NCI-H774 (cell line): ENCODE data around the gene CD7.
A peak's percentile ranks its signal among the peaks of the same experiment; 100 is the strongest.
"Not testable (repeated sequence)": the region's sequence is repeated elsewhere in the genome, so short reads cannot be mapped to it uniquely, and the experiment has no call there.

Source experiments
- DNase-seq: peaks from one replicate; lab custom pipeline; 2025; lab: John Stamatoyannopoulos, UW

The CD7 gene

DNA sequence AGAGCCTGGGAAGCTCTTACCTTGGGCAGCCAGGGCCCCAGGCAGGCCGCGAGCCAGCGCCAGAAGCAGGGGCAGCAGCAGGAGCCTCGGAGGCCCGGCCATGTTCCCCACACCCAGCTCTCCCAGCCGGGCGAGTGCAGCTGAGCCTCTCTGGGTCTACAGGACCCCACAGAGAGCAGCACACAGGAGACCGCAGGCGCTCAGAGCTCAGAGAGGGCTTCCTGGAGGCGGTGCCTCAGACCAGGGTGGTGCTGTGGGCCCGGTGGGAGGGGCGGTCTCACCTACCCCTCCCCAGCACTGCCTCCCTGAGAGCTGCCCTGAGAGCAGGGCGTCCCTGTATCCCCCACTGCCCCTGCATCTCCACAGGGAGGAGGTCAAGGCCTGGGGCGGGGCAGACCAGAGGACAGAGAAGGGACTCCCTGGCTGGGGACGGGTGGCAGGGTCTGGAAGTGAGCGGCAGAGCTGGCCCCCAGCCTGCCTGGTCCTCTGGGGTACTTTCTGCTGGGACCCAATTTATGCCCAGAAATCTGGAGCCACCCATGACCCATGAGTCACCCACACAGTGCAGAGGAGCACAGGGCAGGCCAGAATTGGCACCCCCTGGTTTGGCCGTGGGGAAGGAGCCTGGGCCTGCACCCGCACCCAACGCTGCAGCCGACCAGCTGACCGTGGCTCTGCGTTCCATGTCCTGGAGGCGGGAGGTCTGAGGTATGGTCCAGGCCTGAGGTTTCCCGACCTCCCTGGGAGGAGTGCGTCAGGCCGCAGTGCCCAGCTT, at the start of gene CD7:
Gene CD7, minus strand, starts transcription at position 215 of the 775 bp plus-strand sequence. Its CDS starts 113 bp downstream, at position 102.
- no peak for DNase-seq

DNA sequence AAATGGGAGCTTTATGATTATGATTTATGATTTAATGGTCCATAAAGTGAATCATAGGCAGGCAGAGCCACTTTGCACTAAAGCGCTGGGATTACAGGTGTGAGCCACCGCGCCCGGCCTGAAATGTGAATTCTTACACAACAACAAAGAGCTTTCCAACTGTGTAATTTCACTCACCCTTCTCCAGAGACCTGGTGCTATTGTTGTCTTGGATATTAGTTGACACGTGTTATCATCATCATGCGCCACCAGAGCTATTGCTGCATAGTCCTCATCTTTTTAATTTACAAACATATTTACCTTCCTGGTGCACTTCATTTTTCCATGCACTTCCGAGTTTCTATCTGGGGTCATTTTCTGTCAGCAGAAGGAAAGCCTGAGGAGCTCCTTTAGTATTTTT, 49.3 kb upstream of the CD7 start:
- DNase-seq: peak; percentile 35

DNA sequence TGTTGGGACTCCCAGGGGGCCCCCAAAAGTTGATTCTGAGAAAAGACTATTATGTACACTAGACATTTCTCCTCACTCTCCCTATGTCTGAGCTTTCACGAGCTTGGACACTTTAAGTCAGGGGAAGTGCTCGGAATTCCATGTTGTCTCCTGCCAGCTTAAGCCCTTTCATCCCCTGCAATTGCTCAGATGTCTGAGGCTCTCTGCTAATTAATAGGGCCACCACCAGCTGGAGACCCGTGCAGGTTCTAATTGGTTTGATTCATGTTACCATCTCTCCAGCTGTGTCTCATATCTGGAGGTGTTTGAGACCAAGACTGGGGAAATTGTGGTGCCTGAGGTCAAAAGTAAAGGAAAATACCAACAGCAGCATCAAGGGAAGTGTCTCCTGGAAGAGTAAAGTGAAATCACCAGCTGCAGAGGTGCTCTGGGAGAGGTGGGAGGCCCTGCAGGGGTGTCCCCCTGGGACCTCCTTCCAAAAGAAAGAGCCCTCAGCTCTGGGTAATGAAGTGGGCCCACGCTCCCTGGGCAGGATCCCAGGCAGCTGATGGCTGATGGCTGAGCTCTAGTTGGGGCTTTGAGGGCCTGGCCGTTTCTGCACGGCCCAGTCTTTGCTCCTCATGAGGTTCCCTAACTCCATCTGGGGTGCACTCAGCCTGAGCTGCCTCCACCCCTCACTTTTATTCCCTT, 48.3 kb upstream of the CD7 start:
- no peak for DNase-seq

DNA sequence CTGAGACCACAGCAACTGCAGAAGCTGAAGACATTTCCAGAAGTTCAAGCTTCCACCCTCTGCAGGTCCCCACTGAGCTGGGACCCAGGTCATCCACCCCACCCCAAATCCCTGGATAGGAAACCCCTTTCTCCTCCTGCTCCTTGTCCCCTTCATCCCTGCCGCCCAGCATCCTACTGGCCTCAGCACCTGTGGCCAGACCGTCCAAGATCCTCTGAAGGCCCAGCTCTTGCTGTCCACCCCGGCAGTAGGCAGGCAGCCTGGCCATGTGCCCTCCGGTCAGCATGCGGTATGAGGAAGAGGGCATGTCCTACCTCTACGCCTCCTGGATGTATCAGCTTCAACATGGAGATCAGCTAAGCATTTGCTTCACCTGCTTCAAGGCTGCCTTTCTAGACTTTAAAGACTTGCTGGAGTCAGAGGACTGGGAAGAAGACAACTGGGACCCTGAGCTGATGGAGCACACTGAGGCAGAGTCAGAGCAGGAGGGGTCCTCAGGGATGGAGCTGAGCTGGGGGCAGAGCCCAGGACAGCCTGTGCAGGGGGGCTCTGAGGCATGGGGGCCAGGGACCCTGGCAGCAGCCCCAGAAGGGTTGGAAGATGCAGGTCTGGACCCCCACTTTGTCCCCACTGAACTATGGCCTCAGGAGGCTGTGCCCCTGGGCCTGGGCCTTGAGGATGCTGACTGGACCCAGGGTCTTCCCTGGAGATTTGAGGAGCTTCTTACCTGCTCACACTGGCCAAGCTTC, 44.7 kb upstream of the CD7 start:
- DNase-seq: no peak

DNA sequence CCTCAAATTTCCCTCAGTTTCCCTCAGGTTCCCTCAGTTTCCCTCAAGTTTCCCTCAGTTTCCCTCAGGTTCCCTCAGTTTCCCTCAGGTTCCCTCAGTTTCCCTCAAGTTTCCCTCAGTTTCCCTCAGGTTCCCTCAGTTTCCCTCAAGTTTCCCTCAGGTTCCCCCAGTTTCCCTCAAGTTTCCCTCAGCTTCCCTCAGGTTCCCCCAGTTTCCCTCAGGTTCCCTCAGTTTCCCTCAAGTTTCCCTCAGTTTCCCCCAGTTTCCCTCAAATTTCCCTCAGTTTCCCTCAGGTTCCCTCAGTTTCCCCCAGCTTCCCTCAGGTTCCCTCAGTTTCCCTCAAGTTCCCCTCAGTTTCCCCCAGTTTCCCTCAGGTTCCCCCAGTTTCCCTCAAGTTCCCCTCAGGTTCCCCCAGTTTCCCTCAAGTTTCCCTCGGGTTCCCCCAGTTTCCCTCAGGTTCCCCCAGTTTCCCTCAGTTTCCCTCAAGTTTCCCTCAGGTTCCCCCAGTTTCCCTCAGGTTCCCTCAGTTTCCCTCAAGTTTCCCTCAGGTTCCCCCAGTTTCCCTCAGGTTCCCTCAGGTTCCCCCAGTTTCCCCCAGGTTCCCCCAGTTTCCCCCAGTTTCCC, 42.2 kb upstream of the CD7 start:
- not testable (repeated sequence) for DNase-seq

DNA sequence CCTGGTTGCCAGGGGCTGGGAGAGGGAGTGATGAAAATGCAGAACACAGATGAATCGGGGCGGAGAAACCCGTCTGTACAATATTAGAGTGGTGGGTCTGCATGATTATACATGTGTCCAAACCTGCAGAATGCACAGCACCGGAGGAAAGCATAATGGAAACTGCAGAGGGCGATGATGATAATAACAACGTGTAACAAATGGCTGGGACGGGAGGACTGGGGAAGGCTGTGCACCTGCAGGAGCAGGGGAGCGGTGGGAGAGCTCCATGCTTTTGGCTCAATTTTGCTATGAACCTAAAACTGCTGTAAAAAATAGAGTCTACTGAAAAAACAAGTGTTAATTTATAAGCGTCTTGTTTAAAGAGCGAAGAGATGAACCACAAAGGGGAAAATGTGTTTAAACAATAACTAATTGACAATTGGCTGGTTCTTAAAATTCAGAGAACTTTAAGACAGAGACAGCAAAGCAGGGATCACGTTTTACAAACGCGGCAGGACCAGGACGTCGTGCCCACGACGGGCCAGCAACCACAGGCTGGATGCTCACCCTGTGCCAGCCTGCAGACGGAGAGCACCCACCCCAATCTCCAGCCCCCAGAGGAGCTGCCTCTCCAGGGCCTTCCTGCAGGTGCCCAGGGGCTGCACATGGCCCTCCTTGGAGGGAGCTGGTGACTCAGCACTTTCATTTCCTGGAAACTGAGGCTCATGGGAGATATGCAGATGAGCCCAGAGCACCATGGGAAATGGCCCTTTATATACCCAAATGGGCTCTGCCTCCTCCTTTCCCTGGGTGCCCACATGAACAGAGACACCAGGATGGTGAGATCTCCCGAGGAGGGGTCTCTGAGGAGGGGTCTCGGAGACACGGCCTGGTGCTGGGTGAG, 41.3 kb upstream of the CD7 start, which contains the start of gene TEX19:
Gene TEX19, plus strand, starts transcription at position 783 of the 886 bp plus-strand sequence. CDS start 2,904 bp downstream, outside the sequence.
- peak; percentile 25 for DNase-seq

DNA sequence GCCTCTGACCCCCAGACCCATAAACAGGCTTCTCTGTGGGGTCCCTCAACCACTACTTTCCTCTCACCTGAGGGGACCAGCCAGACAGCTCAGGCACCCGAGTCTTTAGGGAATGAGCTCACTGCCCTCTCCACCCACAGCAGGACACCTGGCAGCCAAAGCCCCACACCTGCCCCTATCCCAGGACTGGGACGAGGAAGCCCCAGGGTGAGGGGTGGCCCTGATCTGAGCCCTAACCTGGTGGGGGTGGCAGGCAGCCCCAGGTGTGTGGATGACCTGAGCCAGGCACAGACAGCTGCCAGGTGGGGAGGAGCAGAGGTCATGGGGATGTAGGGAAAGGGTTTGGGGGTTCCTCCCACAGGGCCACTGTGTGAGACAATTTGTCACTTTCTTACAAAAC, 40.0 kb upstream of the CD7 start:
- no peak for DNase-seq

DNA sequence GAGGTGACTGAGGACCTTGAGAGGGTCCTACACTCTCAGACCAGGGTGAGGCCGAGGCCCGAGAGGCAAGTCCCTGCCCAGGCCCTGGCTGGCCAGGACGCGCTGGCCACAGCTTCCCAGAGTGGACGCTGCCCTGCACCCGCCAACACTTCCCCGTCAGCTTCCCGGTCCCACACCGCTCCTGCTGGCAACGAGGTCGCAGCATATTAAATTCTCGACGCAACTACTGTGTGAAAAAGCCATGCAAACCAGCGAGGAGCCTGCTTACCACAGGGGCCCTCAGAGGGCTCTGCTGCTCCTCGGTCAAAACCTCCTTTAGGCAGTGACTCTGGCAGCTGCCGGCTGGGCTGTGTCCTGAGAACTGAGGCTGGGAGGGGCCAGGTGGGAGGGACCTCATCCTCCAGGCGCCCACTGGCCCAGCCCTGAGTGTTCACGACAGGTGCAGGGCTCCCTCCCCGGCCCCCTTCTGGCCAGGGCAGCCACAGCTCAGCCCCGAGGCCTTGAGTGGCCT, 39.5 kb upstream of the CD7 start:
- DNase-seq: peak; percentile 68

DNA sequence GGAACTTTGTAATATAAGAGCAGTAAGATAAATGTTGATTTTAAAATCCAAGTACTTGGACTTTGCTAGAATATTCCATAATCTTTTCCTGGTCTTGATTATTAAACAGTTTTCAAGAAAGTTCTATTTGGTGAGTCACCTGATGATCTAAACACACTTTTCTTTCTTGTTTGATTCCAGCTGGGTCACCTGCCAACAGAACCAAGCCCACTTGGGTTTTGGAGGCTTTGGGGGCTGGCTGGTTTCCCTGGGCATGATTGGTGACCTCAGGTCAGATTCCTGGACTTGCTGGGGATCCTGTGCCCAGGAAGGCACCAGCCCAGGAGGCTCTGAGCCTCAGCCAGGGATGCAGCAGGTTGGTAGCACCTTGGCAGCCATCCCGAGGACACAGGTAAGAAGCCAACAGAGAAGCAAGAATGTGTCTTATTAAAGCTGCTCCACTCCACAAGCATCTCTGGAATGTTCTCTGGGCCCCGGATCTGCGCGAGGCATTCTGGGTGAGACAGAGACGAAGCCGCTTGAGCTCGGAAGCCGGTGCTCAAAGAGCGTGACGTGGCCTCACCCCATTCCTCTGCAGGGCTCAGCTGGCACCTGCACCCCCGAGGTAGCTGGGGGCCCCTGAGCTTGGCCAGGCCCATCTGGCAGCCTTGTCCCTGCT, 38.5 kb upstream of the CD7 start:
- no peak for DNase-seq

DNA sequence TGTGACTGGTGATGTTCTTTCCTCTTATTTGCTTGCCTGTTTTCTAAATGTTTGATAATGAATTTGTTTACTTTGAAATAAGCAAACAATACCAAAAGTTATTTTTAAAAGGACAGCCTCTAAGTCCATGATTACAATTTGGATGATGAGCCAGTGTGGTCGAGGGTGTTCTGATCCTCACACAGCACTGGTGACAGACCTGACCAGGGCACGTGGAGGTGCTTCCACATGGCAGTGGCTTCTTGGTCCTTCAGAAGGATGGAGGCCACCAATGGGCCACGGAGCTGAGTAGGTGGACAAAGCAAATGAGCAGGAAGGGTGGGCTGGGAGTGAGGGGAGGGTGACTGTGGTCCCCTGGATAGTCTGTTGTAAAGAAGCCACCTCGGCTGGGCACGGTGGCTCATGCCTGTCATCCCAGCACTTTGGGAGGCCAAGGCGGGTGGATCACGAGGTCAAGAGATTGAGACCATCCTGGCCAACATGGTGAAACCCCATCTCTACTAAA, 37.4 kb upstream of the CD7 start:
- no peak for DNase-seq

DNA sequence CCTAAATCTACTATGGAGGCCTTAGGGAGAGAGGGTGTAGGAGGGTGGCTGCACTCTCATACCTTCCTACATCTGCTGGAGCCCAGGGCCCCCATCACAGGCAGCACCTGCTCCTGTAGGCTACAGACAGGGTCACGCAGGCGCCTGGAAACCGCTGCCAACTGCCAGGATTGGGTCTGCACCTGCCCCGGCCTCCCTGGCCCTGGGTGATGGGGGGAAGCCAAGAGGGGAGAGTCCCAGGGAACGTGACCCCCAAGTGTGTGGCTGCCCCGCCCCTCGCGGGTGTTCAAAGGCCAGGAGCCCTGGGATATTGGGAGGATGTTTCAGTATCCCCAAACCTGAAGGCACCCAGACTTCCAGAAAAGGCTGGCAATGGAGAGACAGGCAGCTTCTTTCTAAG, 36.1 kb upstream of the CD7 start:
- DNase-seq: peak; percentile 43

DNA sequence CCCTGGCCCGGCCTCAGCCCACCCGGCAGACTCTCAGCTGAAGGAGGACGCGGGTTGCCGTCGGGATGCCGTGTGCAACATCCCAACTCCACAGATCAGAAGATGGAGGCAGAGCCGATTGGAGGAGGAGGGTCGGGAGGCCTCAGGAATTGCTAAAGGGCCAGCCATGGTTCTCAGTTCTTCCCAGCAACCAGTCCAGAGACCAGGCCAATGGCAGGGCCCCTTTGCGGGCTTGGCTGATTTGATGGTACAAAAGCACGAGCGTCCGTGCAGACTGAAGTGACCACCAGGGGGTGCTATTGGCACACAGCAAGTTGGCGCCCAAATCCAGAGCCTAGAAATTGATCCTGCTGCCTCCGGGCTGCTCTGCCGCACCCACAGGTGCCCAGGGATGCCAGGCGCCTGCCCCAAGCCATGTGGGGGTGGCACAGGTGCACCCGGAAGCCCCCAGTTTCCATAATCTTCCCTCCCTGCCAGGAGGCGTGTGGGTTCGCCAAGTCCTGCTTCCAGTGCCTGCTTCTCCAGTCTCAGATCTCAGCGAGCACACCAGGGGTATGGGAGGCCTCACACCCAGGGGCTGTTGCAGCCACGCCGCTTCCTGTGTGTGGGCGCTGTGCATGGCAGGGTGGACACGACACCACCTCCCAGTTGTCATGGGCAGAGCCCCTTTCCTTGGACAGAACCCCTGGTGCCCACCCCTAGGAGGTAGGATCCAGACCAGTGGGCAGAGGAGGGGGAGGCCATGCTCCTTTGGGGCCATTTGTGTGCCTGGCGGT, 34.5 kb upstream of the CD7 start:
- DNase-seq: peak; percentile 92

DNA sequence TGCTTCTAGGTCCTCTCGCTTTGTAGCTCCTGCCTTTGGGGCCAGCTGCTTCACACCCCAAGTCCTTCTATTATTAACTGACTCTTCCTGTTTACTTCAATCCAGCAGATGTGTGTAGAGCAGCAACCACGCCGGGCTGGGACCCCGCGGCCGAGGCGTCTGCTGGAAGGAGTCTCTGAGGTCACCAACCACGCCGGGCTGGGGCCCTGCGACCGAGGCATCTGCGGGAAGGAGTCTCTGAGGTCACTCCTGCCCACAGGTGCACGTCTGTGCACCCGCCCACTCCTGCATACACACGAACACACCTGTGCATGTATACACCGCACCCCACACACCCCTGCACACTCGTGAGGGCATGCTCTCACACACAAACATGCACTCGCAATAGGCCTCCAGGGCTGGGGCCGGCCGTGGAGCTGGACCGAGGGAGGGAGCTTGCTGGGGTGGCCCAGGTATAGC, 33.9 kb upstream of the CD7 start:
- DNase-seq: no peak

DNA sequence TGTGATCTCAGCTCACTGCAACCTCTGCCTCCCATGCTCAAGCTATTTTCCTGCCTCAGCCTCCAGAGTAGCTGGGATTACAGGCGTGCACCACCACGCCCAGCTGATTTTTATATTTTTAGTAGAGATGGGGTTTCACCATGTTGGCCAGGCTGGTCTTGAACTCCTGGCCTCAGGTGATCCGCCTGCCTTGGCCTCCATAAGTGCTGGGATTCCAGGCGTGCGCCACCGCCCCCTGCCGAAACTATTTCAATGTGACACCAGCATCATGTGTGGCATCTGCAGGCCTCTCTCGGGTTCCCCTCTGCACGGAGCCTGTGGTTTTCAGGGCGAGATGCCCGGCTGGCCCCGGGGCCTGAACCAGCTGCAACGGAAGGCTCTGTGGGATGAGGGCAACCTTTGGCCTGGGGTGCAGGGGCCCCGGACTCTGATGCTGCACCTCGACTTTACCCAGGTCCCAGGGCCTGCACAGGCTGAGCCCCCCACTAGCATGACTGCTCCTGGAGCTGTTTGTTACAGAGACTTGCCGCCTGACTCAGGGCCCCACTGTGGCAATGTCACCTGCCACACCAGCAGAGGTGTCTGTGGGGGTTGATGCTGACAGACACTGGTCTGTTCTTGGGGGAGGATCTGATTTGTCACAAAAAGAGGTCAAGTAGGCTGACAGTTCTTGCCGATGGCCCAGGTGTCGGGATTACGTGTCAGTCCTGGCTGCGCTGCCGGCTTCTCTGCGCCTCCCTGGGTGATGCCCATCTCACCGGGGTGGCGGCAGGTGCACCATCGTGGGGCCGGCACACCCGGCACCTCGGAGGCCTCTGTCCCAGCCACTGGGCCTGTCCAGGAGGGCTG, 33.0 kb upstream of the CD7 start:
- no peak for DNase-seq

DNA sequence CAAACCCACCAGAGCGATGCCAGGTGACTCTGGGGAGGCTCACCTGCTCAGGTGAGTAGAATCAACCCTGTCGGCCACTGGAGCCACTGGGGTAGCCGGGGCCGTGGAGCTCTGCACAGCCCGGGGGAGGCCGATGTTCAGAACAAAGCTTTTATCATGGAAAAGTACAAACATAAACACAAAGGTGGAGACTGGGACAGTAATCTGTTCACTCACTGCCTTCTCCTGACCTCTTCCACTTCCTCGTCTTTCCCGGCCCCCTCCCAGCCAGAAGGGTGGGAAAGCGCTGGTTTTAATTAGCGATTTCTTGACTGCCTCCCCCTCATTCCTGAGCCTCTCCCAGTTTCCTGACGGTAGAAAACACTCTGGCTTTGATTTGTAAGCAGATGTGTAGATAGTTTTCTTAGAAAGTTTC, 31.9 kb upstream of the CD7 start:
- DNase-seq: no peak

DNA sequence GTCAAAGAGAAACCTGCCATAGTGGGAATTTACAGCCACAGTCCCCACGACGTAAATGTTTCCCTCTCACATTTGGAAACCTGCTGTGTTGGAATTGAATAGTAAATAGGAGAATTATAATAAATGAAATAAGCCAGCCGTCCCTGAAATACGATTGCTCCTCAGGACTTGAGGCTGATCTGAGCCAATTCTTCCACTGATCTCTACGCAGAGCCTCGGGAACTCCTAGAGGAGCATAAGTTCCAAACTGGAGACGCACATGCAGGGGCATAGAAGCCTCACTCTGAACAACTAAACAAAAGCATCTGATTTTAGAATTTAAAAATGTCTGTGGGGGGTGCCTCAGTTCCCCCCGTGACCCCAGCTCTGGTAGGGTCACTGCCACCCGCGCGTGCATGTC, 31.5 kb upstream of the CD7 start:
- DNase-seq: no peak

DNA sequence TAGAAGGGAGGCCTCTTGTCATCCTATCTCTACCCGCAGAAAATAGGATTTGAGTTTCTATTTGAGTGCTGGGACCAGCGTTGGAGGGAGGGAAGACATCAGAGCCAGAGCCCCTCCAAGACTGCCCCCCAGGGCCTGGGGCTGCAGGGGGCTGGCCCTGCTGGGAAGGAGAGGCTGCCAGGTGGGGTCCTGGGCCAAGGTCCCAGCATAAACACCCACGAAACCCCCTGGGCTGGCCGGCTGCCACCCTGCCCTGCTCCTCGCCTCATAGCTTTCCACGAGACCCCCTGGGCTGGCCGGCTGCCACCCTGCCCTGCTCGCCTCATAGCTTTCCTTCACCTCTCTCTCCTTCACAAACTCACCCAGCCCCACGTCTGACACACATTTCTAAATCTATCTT, 31.0 kb upstream of the CD7 start:
- DNase-seq: no peak

DNA sequence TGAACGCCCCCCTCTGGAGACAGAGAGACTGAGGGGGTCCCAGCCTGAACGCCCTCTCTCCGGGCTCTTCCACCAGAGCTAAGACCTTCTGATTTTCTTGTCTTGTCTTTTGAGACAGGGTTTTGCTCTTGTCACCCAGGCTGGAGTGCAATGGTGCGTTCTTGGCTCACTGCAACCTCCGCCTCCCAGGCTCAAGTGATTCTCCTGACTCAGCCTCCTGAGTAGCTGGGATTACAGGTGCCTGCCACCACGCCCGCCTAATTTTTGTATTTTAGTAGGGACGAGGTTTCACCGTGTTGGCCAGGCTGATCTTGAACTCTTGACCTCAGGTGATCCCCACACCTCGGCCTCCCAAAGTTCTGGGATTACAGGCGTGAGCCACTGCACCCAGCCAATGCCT, 30.6 kb upstream of the CD7 start:
- DNase-seq: not testable (repeated sequence)
